Ovary (tissue), 3 donors: ENCODE data around the gene SCN2B.

Experiments used
- EP300 ChIP-seq: sonication (generic); formaldehyde crosslinking; IDR thresholded peaks from one replicate; pipeline ENCODE4 v1.6.1; 2017; ENCODE audit warnings: antibody characterized with exemption
- POLR2A ChIP-seq: fragments of 450-650 bp; IDR thresholded peaks from one replicate; pipeline ENCODE4 v1.6.1; 2017; ENCODE audit warnings: antibody characterized with exemption, mild to moderate bottlenecking, moderate library complexity
- TF ChIP-seq, protein P1 (sequence below), 3 donors: fragments of 450-650 bp in 2 of 3; fragments of 200-600 bp in 1 of 3; IDR thresholded peaks; one replicate each; pipeline versions ENCODE4 v1.5.1 to v1.8.0; 2016 to 2022; ENCODE audit warnings: antibody characterized with exemption in 3 of 3, mild to moderate bottlenecking in 1 of 3
- donor health status: DM: no; HTN: no; CAD: no.

DNA sequence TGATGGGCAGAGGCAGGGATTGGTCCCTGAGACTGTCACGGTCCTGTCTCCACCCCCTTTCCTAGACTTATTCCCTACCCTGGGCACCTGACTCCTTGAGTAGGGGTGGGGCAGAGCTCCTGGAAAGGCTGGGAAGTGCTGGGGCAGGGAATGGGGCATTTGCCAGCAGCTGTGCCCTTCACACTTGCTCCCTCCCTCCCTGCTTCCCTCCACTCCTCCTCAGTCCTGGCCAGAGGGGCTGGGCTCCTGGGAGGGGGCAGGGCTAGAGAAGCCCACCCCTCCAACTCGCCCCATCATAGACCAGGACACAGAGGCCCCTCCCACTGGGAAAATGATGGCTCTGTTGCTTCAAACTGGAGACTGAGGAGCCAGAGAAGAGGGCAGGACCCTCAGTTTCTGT lies 11.6 kb downstream of the SCN2B start:
- TF ChIP-seq, protein P1, sequence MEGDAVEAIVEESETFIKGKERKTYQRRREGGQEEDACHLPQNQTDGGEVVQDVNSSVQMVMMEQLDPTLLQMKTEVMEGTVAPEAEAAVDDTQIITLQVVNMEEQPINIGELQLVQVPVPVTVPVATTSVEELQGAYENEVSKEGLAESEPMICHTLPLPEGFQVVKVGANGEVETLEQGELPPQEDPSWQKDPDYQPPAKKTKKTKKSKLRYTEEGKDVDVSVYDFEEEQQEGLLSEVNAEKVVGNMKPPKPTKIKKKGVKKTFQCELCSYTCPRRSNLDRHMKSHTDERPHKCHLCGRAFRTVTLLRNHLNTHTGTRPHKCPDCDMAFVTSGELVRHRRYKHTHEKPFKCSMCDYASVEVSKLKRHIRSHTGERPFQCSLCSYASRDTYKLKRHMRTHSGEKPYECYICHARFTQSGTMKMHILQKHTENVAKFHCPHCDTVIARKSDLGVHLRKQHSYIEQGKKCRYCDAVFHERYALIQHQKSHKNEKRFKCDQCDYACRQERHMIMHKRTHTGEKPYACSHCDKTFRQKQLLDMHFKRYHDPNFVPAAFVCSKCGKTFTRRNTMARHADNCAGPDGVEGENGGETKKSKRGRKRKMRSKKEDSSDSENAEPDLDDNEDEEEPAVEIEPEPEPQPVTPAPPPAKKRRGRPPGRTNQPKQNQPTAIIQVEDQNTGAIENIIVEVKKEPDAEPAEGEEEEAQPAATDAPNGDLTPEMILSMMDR (IDR thresholded peaks at IDR 0.05): no peak
- TF ChIP-seq EP300 (no peak), POLR2A (no peak)
